Fibroblast of the conjunctiva (primary cell): Measurements from ENCODE around the gene EFNA2.

ENCODE experiments used
- DNase-seq: peaks from one replicate; pipeline ENCODE4 v3.0.0-alpha.2; 2010; ENCODE audit warnings: low read depth

EFNA2 gene

GRCh38 chr19:1272423-1273262 is 13.0 kb upstream of the EFNA2 start:
- no peak for DNase-seq

GRCh38 chr19:1273263-1274041 is 12.2 kb upstream of the EFNA2 start:
- no peak for DNase-seq

GRCh38 chr19:1274081-1274851 is 11.4 kb upstream of the EFNA2 start:
- DNase-seq: no peak

- DNase-seq: no peak
Measured at GRCh38 chr19:1274852-1275259, 10.8 kb upstream of the EFNA2 start.

- DNase-seq: peak; percentile 93
Measured at GRCh38 chr19:1275260-1275975, 10.3 kb upstream of the EFNA2 start, which contains the start of gene FAM174C. Gene FAM174C, plus strand, starts transcription at chr19:1275530. Its CDS starts 20 bp downstream, at chr19:1275550.

- no peak for DNase-seq
Measured at GRCh38 chr19:1275976-1276627, 9.6 kb upstream of the EFNA2 start.

- DNase-seq: no peak
Measured at GRCh38 chr19:1276628-1277022, 9.0 kb upstream of the EFNA2 start.

GRCh38 chr19:1277061-1277460 is 8.6 kb upstream of the EFNA2 start:
- DNase-seq: no peak

- no peak for DNase-seq
Measured at GRCh38 chr19:1278074-1278473, 7.6 kb upstream of the EFNA2 start.

GRCh38 chr19:1278713-1279660 is 6.7 kb upstream of the EFNA2 start:
- no peak for DNase-seq

- DNase-seq: peak; percentile 65
Measured at GRCh38 chr19:1279782-1280341, 5.8 kb upstream of the EFNA2 start.

GRCh38 chr19:1280636-1281568 is 4.8 kb upstream of the EFNA2 start:
- no peak for DNase-seq

GRCh38 chr19:1281569-1282287 is 3.9 kb upstream of the EFNA2 start:
- no peak for DNase-seq

GRCh38 chr19:1282588-1283206 is 3.0 kb upstream of the EFNA2 start:
- no peak for DNase-seq

- no peak for DNase-seq
Measured at GRCh38 chr19:1283207-1283916, 2.3 kb upstream of the EFNA2 start.

- DNase-seq: no peak
Measured at GRCh38 chr19:1283917-1284292, 1.8 kb upstream of the EFNA2 start.
